ENCODE data around the gene DIDO1.

The DIDO1 gene

DNA sequence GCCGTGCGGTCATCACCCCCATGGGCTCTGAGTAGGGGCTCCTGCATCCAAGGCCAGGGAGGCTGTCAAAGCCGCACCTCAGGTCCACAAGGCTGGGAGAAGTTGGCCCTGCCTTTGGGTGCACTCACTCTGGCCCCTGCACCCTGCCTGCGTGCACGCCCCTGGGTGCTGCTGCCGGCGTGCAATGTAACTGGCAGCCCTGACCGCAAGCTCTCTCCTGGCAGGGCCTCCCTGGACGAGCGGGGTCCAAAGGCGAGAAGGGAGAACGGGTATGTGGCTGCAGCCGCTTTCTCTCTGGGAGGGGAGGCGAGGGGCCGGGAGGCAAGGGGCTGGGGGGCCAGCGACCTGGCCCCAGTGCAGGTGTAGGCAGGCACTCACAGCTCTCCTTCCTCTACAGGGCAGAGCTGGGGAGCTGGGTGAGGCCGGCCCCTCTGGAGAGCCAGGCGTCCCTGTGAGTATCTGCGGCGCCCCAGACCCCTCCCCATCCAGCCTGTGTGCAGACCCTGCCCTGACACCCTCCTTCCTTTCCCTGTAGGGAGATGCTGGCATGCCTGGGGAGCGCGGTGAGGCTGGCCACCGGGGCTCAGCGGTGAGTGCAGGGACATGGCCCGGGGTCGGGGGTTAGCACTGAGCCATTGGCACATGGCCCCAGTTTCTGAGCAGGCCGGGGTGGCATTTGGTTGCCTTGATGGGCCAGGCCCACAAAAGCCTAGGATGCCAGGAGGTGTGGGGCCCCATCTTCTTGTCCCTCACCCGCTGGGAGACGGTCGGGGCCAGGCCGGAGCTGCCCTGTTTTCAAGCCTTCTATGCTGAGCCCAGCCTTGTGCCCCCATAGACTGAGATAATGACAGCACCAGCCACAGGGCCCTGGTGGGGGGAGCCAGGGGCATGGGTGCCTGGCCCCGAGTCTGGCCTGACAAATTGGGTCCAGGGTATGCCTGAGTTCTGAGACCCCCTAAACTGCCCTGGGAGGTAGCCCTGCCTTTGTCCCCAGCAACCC is 96.8 kb downstream of the DIDO1 start:
- DNase-seq, result no peak

DNA sequence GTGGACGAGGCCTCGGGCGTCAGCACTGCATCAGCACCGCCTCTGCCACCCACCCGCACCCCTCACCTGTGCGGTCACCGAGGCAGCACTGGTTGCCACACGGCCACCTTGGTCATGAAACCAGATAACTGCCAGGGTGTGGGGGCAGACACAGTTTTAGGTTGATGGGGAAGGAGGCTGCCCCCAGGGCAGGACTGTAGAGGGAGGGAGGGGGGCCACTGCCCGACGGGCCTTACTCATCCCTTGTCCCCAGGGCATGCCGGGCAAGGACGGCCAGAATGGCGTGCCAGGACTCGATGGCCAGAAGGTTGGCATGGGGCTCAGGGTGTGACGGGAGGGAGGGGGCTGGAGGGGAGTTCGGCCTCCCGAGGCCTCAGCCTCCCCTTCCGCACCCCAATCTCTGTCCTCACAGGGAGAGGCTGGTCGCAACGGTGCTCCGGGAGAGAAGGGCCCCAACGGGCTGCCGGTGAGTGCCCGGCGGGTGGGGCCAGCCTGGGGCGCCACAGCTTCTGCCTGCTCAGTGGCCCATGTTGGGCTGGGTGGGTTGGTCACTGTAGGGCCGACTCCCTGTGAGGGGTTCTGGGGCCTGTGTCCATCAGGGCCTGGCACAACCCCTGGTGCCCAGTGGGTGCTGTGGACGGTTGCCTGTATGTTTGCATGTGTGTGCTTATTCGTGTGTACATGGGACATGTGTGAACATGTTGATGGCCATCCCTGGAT is 97.6 kb downstream of the DIDO1 start:
- no peak for DNase-seq

DNA sequence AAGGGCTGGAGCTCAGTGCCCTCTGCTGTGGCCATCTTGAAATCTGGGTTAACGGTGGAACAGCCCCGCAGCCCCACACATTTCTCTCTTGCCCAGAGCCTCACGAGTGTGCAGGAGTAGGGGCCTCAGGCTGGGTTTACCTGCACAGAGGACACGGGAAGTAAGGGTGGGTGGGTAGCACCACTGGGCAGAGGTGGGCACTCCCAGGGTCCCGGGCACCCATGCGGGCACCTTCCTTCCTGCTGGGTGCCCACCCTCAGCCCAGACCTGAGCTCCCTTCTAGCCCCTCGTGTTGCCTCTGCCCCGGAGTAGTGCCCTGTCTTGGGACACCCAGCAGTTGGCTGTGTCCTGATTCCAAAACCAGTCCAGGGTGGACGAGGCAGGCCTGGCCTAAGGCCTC is 98.3 kb downstream of the DIDO1 start:
- DNase-seq, result no peak

Data from hematopoietic multipotent progenitor cell treated with erythropoietin and hydrocortisone succinate and interleukin-3 and kit ligand, for 6 days (in vitro differentiated cells).